ENCODE measurements around the gene ZDHHC16. TPM values are rescaled to one million over a fixed set of nuclear protein-coding genes. Genes with fewer than 3 reads are reported as not detected.

Gene ZDHHC16
- total RNA-seq, 1 donor from 2014 or later: 41.4 TPM

GRCh38 chr10:97482381-97482780, 36.4 kb downstream of the ZDHHC16 start:
- no peak for DNase-seq (ENCODE audit: low spot score in 2 of 2, unreplicated experiment in 2 of 2)
- Mint-ChIP-seq H3K4me3 (no peak overlapping the region), H3K27me3 (ENCODE audit: low read depth) (no peaks in the 10 kb centered on the region), H3K4me1 (no peaks in the 10 kb centered on the region), H3K36me3 (peaks cover 12% of the 10 kb centered on the region), H3K27ac (no peak overlapping the region), H3K9me3 (no peaks in the 10 kb centered on the region)
- TF ChIP-seq CTCF (IDR thresholded peaks at IDR 0.05; ENCODE audit: unreplicated experiment): no peak

GRCh38 chr10:97483506-97483905, 37.5 kb downstream of the ZDHHC16 start:
- Mint-ChIP-seq H3K36me3 (peaks cover 11% of the 10 kb centered on the region), H3K9me3 (no peaks in the 10 kb centered on the region), H3K4me1 (no peaks in the 10 kb centered on the region), H3K27ac (peak overlapping the region; percentile 34), H3K4me3 (no peak overlapping the region), H3K27me3 (ENCODE audit: low read depth) (no peaks in the 10 kb centered on the region)
- TF ChIP-seq CTCF (IDR thresholded peaks at IDR 0.05; ENCODE audit: unreplicated experiment): no peak
- DNase-seq (ENCODE audit: low spot score in 2 of 2, unreplicated experiment in 2 of 2): no peak

GRCh38 chr10:97483921-97484320, 37.9 kb downstream of the ZDHHC16 start:
- no peaks in the 10 kb centered on the region for H3K27me3 Mint-ChIP-seq (ENCODE audit: low read depth)
- DNase-seq (ENCODE audit: low spot score in 2 of 2, unreplicated experiment in 2 of 2): no peak
- H3K27ac Mint-ChIP-seq: peak overlapping the region; percentile 34
- H3K4me1 Mint-ChIP-seq: no peaks in the 10 kb centered on the region
- peaks cover 11% of the 10 kb centered on the region for H3K36me3 Mint-ChIP-seq
- H3K9me3 Mint-ChIP-seq: no peaks in the 10 kb centered on the region
- no peak overlapping the region for H3K4me3 Mint-ChIP-seq
- TF ChIP-seq CTCF (IDR thresholded peaks at IDR 0.05; ENCODE audit: unreplicated experiment): no peak

- no peaks in the 10 kb centered on the region for H3K27me3 Mint-ChIP-seq (ENCODE audit: low read depth)
- H3K4me1 Mint-ChIP-seq: no peaks in the 10 kb centered on the region
- no peak overlapping the region for H3K4me3 Mint-ChIP-seq
- DNase-seq (ENCODE audit: low spot score in 2 of 2, unreplicated experiment in 2 of 2): no peak
- peaks cover 7% of the 10 kb centered on the region for H3K36me3 Mint-ChIP-seq
- no peak overlapping the region for H3K27ac Mint-ChIP-seq
- TF ChIP-seq CTCF (IDR thresholded peaks at IDR 0.05; ENCODE audit: unreplicated experiment): no peak
- H3K9me3 Mint-ChIP-seq: no peaks in the 10 kb centered on the region
These were observed 39.8 kb downstream of the ZDHHC16 start for GRCh38 chr10:97485647-97486281.

- no peak for TF ChIP-seq CTCF (IDR thresholded peaks at IDR 0.05; ENCODE audit: unreplicated experiment)
- no peak for DNase-seq (ENCODE audit: low spot score in 2 of 2, unreplicated experiment in 2 of 2)
- no peaks in the 10 kb centered on the region for H3K27me3 Mint-ChIP-seq (ENCODE audit: low read depth)
- H3K9me3 Mint-ChIP-seq: no peaks in the 10 kb centered on the region
- H3K36me3 Mint-ChIP-seq: peaks cover 6% of the 10 kb centered on the region
- H3K4me3 Mint-ChIP-seq: no peak overlapping the region
- H3K4me1 Mint-ChIP-seq: peaks cover 15% of the 10 kb centered on the region
- no peak overlapping the region for H3K27ac Mint-ChIP-seq
These were observed 44.6 kb downstream of the ZDHHC16 start for GRCh38 chr10:97490592-97490991.

GRCh38 chr10:97494151-97494550, 48.2 kb downstream of the ZDHHC16 start:
- Mint-ChIP-seq H3K4me3 (no peak overlapping the region), H3K36me3 (peaks cover 2% of the 10 kb centered on the region), H3K27me3 (ENCODE audit: low read depth) (no peaks in the 10 kb centered on the region), H3K4me1 (peaks cover 31% of the 10 kb centered on the region), H3K27ac (peak overlapping the region; percentile 83), H3K9me3 (no peaks in the 10 kb centered on the region)
- DNase-seq (ENCODE audit: low spot score in 2 of 2, unreplicated experiment in 2 of 2): no peak
- no peak for TF ChIP-seq CTCF (IDR thresholded peaks at IDR 0.05; ENCODE audit: unreplicated experiment)
